ENCODE data around the gene CBX7.

Gene CBX7

GRCh38 chr22:39098026-39098425 lies 54.5 kb downstream of the CBX7 start:
- TF ChIP-seq GABPA (IDR thresholded peaks at IDR 0.05; ENCODE audit: low read depth) (no peak), SPI1 (IDR thresholded peaks at IDR 0.05; ENCODE audit: borderline replicate concordance, low read depth) (no peak)
- TF ChIP-seq, protein P1, sequence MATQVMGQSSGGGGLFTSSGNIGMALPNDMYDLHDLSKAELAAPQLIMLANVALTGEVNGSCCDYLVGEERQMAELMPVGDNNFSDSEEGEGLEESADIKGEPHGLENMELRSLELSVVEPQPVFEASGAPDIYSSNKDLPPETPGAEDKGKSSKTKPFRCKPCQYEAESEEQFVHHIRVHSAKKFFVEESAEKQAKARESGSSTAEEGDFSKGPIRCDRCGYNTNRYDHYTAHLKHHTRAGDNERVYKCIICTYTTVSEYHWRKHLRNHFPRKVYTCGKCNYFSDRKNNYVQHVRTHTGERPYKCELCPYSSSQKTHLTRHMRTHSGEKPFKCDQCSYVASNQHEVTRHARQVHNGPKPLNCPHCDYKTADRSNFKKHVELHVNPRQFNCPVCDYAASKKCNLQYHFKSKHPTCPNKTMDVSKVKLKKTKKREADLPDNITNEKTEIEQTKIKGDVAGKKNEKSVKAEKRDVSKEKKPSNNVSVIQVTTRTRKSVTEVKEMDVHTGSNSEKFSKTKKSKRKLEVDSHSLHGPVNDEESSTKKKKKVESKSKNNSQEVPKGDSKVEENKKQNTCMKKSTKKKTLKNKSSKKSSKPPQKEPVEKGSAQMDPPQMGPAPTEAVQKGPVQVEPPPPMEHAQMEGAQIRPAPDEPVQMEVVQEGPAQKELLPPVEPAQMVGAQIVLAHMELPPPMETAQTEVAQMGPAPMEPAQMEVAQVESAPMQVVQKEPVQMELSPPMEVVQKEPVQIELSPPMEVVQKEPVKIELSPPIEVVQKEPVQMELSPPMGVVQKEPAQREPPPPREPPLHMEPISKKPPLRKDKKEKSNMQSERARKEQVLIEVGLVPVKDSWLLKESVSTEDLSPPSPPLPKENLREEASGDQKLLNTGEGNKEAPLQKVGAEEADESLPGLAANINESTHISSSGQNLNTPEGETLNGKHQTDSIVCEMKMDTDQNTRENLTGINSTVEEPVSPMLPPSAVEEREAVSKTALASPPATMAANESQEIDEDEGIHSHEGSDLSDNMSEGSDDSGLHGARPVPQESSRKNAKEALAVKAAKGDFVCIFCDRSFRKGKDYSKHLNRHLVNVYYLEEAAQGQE (IDR thresholded peaks at IDR 0.05; ENCODE audit: insufficient replicate concordance, low read depth): no peak
- DNase-seq (ENCODE audit: low read depth in 1 of 2, low spot score in 1 of 2): no peak
- no peak overlapping the region for H3K4me3 ChIP-seq (replicated peaks; ENCODE audit: insufficient read depth, low read length)
- peaks cover 4% of the 10 kb centered on the region for H3K27me3 ChIP-seq (ENCODE audit: insufficient read depth, poor library complexity, severe bottlenecking)
- no peak overlapping the region for H3K27ac ChIP-seq (replicated peaks)

DNA sequence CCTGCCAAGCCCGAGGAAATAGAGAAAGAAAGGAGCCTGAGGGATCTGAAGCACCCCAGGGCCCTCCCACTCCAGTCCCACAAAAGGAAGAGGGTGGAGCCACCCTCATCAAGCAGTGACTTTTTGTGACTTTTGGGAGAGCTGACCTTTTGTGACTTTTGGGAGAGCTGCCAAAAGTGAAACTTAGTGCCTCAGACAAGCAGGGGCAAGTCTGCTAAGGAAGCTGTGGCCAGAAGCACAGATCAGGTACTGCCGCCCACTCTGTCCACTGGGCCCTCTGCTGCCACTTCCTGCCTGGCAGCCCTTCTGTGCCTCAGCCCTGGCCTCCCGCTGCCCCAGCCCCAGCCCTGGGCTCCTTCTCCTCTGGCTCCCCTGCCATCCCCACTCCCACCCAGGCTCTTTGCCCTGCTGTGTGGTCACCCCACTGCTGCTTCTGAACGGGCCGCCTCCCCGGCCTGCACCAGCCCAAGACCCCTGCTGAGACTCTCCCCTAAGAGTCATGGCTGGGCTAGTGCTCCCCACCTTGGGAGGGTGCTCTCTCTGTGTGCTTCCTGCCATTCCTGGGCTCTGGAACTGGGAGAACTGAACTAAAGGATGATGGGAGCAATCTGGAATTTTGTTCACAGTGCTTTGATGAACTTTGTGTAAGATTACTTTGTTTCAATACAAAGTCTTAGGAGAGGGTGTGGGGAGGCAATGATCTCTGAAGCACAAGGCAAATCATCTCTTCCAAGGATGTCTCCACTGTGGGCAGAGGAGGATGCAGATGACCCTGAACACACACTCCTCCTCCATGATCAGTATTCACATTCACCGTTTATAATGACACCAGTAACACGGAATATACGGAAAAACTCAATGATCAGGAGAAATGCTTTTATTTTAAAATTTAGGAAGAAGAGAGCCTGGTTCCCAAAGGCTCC lies 55.1 kb downstream of the CBX7 start, which contains the start of gene APOBEC3H:
Gene APOBEC3H (plus strand): TSS at position 147 of the 923 bp plus-strand sequence. CDS start 3,035 bp downstream, outside the sequence.
- H3K4me3 ChIP-seq (replicated peaks; ENCODE audit: insufficient read depth, low read length): no peak within 1 kb of the TSS
- DNase-seq (ENCODE audit: low read depth in 1 of 2, low spot score in 1 of 2): no peak

GRCh38 chr22:39095971-39096370 lies 56.5 kb downstream of the CBX7 start:
- Histone ChIP-seq H3K27ac (replicated peaks) (no peak overlapping the region), H3K27me3 (ENCODE audit: insufficient read depth, poor library complexity, severe bottlenecking) (peaks cover 4% of the 10 kb centered on the region), H3K4me3 (replicated peaks; ENCODE audit: insufficient read depth, low read length) (no peak overlapping the region)
- DNase-seq (ENCODE audit: low read depth in 1 of 2, low spot score in 1 of 2): no peak
- no peak for TF ChIP-seq GABPA (IDR thresholded peaks at IDR 0.05; ENCODE audit: low read depth)
- TF ChIP-seq, protein P1 (IDR thresholded peaks at IDR 0.05; ENCODE audit: insufficient replicate concordance, low read depth): no peak
- no peak for TF ChIP-seq POLR2AphosphoS5 (IDR thresholded peaks at IDR 0.05; ENCODE audit: low read depth)
- no peak for TF ChIP-seq SPI1 (IDR thresholded peaks at IDR 0.05; ENCODE audit: borderline replicate concordance, low read depth)

More for the DNA sequence above, 55.1 kb downstream of the CBX7 start, which contains the start of gene APOBEC3H:
- peaks cover 4% of the 10 kb centered on the region for H3K27me3 ChIP-seq (ENCODE audit: insufficient read depth, poor library complexity, severe bottlenecking)
- no peak within 1 kb of the TSS for H3K27ac ChIP-seq (replicated peaks)
- TF ChIP-seq SPI1 (IDR thresholded peaks at IDR 0.05; ENCODE audit: borderline replicate concordance, low read depth): no peak

- H3K27me3 ChIP-seq (ENCODE audit: insufficient read depth, poor library complexity, severe bottlenecking): peaks cover 8% of the 10 kb centered on the region
- DNase-seq (ENCODE audit: low read depth in 1 of 2, low spot score in 1 of 2): no peak
- no peak overlapping the region for H3K27ac ChIP-seq (replicated peaks)
- no peak overlapping the region for H3K4me3 ChIP-seq (replicated peaks; ENCODE audit: insufficient read depth, low read length)
- TF ChIP-seq POLR2AphosphoS5 (IDR thresholded peaks at IDR 0.05; ENCODE audit: low read depth) (no peak), SPI1 (IDR thresholded peaks at IDR 0.05; ENCODE audit: borderline replicate concordance, low read depth) (no peak), GABPA (IDR thresholded peaks at IDR 0.05; ENCODE audit: low read depth) (no peak)
- TF ChIP-seq, protein P1 (IDR thresholded peaks at IDR 0.05; ENCODE audit: insufficient replicate concordance, low read depth): no peak
- TF ChIP-seq, protein P2, sequence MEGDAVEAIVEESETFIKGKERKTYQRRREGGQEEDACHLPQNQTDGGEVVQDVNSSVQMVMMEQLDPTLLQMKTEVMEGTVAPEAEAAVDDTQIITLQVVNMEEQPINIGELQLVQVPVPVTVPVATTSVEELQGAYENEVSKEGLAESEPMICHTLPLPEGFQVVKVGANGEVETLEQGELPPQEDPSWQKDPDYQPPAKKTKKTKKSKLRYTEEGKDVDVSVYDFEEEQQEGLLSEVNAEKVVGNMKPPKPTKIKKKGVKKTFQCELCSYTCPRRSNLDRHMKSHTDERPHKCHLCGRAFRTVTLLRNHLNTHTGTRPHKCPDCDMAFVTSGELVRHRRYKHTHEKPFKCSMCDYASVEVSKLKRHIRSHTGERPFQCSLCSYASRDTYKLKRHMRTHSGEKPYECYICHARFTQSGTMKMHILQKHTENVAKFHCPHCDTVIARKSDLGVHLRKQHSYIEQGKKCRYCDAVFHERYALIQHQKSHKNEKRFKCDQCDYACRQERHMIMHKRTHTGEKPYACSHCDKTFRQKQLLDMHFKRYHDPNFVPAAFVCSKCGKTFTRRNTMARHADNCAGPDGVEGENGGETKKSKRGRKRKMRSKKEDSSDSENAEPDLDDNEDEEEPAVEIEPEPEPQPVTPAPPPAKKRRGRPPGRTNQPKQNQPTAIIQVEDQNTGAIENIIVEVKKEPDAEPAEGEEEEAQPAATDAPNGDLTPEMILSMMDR (IDR thresholded peaks at IDR 0.05; ENCODE audit: insufficient read depth, low read length): no peak
Observed at GRCh38 chr22:39094717-39095389, 57.6 kb downstream of the CBX7 start.

All from HL-60 (cell line).